Fibroblast of peridontal ligament (primary cell): ENCODE data around the gene PLAU.
"Not testable (repeated sequence)": the region's sequence is repeated elsewhere in the genome, so short reads cannot be mapped to it uniquely, and the experiment has no call there.

Source experiments
- DNase-seq: peaks from one replicate; pipeline ENCODE4 v3.0.0-alpha.2; 2010; ENCODE audit errors: extremely low read depth

Gene PLAU

DNA sequence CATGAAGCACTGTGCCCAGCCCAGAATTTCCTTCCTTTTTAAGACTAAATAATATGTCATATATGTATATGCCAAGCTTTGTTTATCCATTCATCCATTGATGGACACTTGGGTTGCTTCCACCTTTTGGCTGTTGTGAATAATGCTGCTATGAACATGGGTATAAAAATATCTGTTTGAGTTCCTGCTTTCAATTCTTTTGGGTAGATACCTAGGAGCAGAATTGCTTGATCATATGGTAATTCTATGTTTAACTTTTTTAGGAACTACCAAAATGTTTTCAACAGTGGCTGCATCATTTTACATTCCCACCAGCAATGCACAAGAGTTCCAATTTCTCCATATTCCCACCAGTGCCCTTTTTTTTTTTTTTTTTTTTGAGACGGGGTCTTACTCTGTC is 13.2 kb upstream of the PLAU start:
- DNase-seq, result no peak

DNA sequence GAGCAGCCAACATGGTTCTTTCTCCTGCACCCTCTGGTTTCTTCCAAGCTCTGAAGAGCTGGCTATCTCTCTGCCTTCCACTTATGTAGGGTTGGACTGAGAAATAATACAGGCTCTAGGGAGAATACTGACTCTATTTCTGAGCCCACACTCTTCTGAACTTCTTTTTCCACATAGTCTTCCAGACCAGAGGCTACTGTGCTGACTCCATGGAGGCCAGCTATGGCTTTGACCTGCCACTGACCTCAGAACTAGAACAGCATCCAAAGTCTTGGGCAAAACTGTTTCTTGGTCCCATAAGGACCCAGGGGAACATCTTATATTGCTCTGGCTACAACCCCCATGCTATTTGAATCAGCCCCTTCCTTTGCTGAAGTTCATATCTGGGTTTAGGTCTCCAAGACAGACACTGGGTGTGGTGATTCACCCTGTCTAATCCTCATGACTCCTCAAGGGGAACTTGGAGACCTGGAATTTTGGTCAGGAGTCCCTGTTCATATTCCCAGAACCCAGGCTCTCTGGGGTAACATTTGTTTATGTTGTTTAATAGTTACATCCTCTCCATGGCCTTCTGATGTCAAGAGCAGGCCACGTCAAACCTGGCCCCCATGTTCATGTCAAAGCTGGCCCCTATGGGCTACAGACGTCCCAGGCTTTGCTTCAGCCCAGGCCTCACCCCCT is 12.1 kb upstream of the PLAU start:
- peak; percentile 57 for DNase-seq

DNA sequence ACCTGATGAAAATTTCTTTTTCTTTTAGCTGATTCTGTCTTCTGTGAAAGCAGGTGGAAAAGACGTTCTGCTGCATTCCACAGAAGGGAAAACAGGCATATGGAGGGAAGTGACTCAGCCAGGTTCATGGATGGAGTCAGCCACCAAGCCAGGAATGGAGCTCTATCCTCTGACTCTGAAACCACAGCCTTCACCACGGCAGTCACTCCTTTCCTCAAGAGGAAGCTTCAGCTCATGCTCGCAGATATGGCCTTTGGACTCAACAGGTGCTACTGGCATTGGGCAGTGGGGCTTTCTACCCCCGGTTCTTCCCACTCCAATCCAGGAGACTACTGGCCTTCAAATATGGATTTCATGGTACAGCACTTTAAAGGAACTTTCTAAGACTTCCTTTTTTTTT is 11.5 kb upstream of the PLAU start:
- DNase-seq, result peak; percentile 72

DNA sequence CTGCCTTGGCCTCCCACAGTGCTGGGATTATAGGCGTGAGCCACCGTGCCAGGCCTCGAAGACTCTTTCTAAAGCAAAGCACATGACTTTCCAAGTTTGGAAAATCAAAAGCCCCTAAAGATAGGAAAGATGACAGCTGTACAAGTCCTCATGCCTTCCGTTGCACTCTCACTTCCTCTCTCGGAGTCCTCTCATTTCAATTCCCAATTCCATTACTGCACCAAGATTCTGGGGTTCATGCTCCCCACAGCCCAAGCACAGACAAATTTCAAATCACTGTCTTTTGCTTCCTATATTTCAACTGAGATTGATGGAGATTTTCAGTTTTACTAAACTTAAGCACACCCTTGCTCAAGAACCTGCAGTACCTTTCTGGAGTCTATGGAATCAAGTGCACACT is 10.9 kb upstream of the PLAU start:
- no peak for DNase-seq

- no peak for DNase-seq
These were observed 9.7 kb upstream of the PLAU start for GRCh38 chr10:73901261-73901660.

DNA sequence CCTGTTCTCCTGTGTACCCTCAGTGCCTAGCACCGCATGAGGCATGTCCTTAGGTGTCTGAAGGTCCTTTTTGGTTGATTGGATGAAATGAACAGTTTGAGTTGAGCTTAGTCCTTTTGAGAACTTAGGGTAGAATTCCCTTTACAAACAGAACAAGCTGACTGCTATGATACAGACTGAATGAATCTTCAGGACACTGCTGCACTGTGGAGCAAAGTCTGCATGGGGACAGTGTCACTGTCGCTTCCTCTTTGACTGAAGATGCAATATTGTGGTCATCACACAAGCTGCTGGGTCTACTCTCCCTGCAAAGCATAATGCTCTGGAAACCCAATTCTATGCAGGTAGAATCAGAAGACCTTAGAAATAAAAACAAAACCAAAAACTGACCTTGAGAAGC is 8.6 kb upstream of the PLAU start:
- DNase-seq, result no peak

GRCh38 chr10:73905256-73906020 is 5.5 kb upstream of the PLAU start:
- no peak for DNase-seq

GRCh38 chr10:73906524-73907447 is 4.1 kb upstream of the PLAU start:
- DNase-seq, result peak; percentile 99

DNA sequence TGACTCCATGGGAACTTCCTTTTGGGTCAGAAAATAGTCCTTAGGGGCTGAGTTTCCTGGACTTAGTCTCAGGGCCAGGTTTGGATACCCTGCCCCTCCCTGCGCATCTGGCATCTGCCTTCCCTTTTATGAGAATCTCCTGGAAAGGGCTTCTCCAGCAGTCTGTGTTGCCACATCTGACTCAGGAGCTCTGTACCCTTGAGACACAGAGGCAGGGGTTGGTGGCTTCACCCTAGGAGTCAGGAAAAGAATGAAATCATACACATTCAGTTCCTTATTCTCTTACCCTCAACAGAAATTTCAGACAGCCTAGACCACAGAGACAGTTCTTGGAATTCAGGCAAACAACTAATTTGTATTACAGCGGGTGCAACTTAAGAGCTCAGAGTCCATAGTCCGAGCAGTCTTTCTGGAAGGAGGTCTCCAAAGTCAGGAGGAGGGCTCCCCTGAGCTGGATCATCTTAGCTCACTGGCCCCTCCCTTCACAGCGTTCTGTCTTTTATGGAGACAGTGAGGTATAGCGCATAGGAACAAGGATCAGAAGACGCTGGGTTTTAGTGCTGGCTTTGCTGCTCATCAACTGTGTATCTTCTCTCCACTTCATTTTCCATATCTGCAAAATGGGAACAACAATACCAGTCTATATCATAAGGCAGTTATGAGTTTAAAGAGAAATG is 3.0 kb upstream of the PLAU start:
- peak; percentile 82 for DNase-seq

DNA sequence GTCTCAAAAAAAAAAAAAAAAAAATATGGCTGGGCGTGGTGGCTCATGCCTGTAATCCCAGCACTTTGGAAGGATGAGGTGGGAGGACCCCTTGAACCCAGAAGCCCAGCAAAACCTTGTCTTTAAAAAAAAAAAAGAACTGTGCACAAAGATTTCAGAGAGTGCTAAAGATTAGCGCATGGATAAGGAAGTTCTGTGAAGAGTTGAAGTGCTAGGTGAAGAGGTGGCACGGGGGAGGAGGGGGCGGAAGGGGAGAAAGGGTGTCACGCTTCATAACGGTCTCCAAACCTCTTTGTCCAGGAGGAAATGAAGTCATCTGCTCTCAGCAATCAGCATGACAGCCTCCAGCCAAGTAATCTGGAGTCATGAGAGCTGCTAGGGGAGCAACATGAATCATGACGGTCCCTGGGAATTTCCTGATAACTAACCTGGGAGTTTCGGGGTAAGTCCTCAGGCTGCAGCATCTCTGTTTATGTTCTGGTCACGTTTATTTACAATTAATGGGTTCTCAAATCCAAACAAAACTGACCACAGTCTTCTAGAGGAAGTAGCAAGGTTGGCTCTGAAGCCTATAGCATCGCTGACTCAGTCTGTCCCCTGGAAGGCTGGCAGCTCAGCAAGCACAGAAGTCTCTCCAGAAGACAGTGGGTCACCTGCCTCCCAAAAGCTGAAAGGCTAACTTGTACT is 1.9 kb upstream of the PLAU start:
- peak; percentile 94 for DNase-seq

DNA sequence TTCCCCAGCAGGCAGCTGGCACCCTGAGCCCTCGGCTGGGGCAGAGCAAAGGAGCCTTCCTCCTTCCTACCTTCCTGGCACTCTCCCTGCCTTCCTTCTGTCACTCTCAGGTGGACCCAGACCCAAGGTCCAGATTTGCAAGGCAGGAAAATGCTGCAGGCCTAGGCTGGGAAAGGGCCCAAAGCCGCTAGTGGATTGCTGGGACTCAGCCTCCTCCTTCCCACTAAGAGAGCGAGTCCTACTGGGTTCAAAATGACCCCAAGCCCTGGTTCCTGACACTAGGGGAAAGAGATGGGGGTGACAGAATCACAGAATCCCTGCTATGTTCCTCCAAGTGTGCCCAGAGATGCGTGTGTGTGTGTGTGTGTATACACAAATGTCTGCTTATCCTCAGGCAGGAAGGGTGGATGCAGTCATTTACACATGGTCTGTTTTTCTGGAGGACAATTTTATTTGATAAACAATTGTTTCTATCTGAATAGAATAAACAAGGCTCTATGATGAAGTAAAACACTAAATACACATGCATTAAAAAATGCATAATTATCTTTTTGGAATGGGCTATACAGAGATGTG is 1.3 kb upstream of the PLAU start:
- DNase-seq, result peak; percentile 26

DNA sequence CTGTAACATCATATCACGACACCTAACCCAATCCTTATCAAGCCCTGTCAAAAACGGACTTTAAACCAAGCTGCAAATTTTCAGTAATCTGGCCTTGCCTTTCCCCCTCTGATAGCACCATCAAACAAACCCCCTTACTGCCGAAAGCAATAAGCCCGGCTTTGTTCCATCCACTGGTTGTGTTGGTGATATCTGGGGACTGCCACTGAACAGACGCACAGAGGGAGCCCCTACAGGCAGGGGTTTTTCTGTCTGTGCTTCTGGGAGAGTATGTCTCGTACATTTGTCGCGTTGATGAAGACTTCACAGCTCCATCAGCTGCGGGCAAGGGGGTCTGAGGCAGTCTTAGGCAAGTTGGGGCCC is 550 bp upstream of the PLAU start:
- peak; percentile 27 for DNase-seq

DNA sequence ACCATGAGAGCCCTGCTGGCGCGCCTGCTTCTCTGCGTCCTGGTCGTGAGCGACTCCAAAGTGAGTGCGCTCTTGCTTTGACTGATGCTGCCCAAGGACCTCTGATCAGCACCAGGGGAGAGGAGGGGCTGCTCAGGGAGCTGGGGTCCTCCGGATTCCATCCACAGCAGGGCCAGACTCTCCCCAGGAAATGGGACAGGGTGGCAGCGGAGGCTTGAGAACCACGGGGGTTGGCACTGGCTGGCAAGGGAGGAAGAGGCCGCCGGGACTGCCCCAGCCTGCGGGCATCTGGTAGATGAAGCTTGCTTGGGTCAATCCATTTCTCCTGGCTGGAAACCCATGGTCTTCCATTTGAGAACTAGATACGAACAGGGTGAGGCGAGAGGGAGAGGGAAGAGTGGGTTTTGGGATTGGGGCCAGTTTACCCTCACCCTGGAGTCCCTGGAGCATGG is 647 bp downstream of the PLAU start:
- peak; percentile 41 for DNase-seq

- no peak for DNase-seq
These were observed 3.1 kb downstream of the PLAU start for GRCh38 chr10:73914036-73914435.

DNA sequence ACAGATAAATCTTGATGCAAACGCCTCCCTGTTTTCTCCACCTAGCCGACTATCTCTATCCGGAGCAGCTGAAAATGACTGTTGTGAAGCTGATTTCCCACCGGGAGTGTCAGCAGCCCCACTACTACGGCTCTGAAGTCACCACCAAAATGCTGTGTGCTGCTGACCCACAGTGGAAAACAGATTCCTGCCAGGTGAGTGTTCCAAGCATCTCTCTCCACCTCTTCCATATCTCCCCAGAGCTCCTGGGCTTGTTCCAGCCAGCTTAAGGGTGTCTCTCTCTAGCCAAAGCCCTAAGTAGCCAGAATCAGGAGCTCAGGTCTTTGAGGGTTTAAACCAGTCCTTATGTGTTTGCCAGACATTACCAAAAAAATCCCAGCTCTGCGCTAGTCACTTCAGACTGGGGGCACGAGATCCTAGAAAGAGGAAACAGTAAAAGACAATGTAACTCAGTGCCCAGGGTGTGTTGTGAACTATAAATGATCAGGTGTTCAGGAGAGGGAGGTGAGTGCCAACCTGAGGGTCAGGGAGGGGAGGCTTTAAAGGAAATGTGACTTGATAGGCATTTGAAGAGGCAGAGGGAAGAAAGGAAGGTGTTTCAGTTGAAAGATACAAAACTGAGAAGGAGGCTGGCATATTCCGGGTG is 4.4 kb downstream of the PLAU start:
- DNase-seq, result no peak

DNA sequence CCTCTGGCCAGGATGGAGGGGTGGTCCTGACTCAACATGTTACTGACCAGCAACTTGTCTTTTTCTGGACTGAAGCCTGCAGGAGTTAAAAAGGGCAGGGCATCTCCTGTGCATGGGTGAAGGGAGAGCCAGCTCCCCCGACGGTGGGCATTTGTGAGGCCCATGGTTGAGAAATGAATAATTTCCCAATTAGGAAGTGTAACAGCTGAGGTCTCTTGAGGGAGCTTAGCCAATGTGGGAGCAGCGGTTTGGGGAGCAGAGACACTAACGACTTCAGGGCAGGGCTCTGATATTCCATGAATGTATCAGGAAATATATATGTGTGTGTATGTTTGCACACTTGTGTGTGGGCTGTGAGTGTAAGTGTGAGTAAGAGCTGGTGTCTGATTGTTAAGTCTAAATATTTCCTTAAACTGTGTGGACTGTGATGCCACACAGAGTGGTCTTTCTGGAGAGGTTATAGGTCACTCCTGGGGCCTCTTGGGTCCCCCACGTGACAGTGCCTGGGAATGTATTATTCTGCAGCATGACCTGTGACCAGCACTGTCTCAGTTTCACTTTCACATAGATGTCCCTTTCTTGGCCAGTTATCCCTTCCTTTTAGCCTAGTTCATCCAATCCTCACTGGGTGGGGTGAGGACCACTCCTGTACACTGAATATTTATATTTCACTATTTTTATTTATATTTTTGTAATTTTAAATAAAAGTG is 6.0 kb downstream of the PLAU start:
- no peak for DNase-seq

- no peak for DNase-seq
These were observed 6.8 kb downstream of the PLAU start for GRCh38 chr10:73917566-73918305.

DNA sequence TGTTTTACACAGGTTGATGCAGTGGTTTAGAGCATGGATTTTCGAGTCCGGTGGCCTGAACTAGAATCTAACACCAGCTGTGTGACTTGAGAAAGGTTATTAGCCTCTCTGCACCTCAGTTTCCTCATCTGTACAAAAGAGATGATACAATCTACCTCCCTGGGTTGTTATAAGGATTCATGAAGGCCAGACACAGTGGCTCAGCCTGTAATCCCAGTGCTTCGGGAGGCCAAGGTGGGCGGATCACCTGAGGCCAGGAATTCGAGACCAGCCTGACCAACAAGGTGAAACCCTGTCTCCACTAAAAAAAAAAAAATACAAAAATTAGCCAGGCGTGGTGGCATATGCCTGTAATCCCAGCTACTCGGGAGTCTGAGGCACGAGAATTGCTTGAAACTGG is 8.5 kb downstream of the PLAU start:
- DNase-seq, result not testable (repeated sequence)

- peak; percentile 37 for DNase-seq
These were observed 9.2 kb downstream of the PLAU start for GRCh38 chr10:73920089-73920488.
